Neuronal stem cell (in vitro differentiated cells): ENCODE results near the gene AP2A1.

Experiments used
- DNase-seq: peaks from one replicate; pipeline ENCODE4 v3.0.0-alpha.2; 2013; ENCODE audit warnings: low spot score
- H2AFZ ChIP-seq: one replicate; pipeline ENCODE4 v1.6.1; 2013; ENCODE audit warnings: mild to moderate bottlenecking, low read length, inconsistent platforms
- H2AK5ac ChIP-seq: 2 replicates; pipeline ENCODE4 v1.6.1; 2013; ENCODE audit warnings: low read depth, mild to moderate bottlenecking, inconsistent platforms, low read length, moderate library complexity, mixed read lengths
- H2BK120ac ChIP-seq: 2 replicates; pipeline ENCODE4 v1.6.1; 2013; ENCODE audit warnings: low read depth, mild to moderate bottlenecking, inconsistent platforms, low read length, moderate library complexity, mixed read lengths
- H2BK12ac ChIP-seq: one replicate; pipeline ENCODE4 v1.6.1; 2013; ENCODE audit warnings: low read length, inconsistent platforms
- H2BK15ac ChIP-seq: 2 replicates; pipeline ENCODE4 v1.6.1; 2013; ENCODE audit warnings: mild to moderate bottlenecking, low read length, inconsistent platforms, mixed read lengths
- H2BK5ac ChIP-seq: one replicate; pipeline ENCODE4 v1.6.1; 2013; ENCODE audit warnings: inconsistent platforms, mild to moderate bottlenecking, low read length, moderate library complexity
- H3K14ac ChIP-seq: one replicate; pipeline ENCODE4 v1.6.1; 2013; ENCODE audit warnings: low read length, inconsistent platforms
- H3K18ac ChIP-seq: 2 replicates; pipeline ENCODE4 v1.6.1; 2013; ENCODE audit warnings: low read length, inconsistent platforms
- H3K23ac ChIP-seq: 2 replicates; pipeline ENCODE4 v1.6.1; 2013; ENCODE audit warnings: low read depth, mild to moderate bottlenecking, mixed read lengths, low read length, inconsistent platforms; ENCODE audit not compliant: poor library complexity
- H3K27ac ChIP-seq: replicated peaks from 3 replicates; pipeline ENCODE4 v1.5.1; 2013; ENCODE audit warnings: low read length, inconsistent platforms
- H3K27me3 ChIP-seq, 3 experiments: 2 replicates each; pipeline ENCODE4 v1.6.1; 2013; ENCODE audit warnings: low read length in 3 of 3, mild to moderate bottlenecking in 2 of 3, inconsistent platforms in 1 of 3, low read depth in 1 of 3, mixed read lengths in 1 of 3, moderate library complexity in 1 of 3; ENCODE audit not compliant: control insufficient read depth in 3 of 3, insufficient read depth in 3 of 3
- H3K36me3 ChIP-seq, 2 donors: replicated peaks in 1 of 2; 2 replicates each; pipeline ENCODE4 v1.6.1; 2013; ENCODE audit warnings: low read length in 2 of 2; ENCODE audit not compliant: control insufficient read depth in 2 of 2, insufficient read depth in 2 of 2
- H3K4ac ChIP-seq: 2 replicates; pipeline ENCODE4 v1.6.1; 2013; ENCODE audit warnings: inconsistent platforms, mild to moderate bottlenecking, low read length, moderate library complexity
- H3K4me1 ChIP-seq, 2 donors: 1 replicate in 1 of 2; 2 replicates in 1 of 2; pipeline ENCODE4 v1.6.1; 2013; ENCODE audit warnings: low read length in 2 of 2, low read depth in 1 of 2; ENCODE audit not compliant: control insufficient read depth in 2 of 2, insufficient read depth in 1 of 2
- H3K4me2 ChIP-seq: one replicate; pipeline ENCODE4 v1.6.1; 2013; ENCODE audit warnings: mild to moderate bottlenecking, low read length, inconsistent platforms; ENCODE audit not compliant: insufficient read depth, poor library complexity, severe bottlenecking
- H3K4me3 ChIP-seq, 2 donors: 2 replicates each; pipeline ENCODE4 v1.5.1; 2013; ENCODE audit warnings: low read length in 2 of 2, mild to moderate bottlenecking in 2 of 2, inconsistent platforms in 1 of 2, moderate library complexity in 1 of 2
- H3K79me1 ChIP-seq: one replicate; pipeline ENCODE4 v1.6.1; 2013; ENCODE audit warnings: low read depth, mild to moderate bottlenecking, inconsistent platforms, low read length, moderate library complexity
- H3K9ac ChIP-seq: one replicate; pipeline ENCODE4 v1.6.1; 2013; ENCODE audit warnings: mild to moderate bottlenecking, low read depth, low read length, inconsistent platforms; ENCODE audit not compliant: poor library complexity
- H3K9me3 ChIP-seq, 2 donors: replicated peaks in 1 of 2; 2 replicates each; pipeline versions ENCODE3 to v1.6.1; 2013; ENCODE audit warnings: low read length in 2 of 2, mild to moderate bottlenecking in 2 of 2, inconsistent platforms in 1 of 2, low read depth in 1 of 2, mixed read lengths in 1 of 2, moderate library complexity in 1 of 2; ENCODE audit not compliant: control insufficient read depth in 2 of 2, insufficient read depth in 1 of 2
- H4K8ac ChIP-seq: one replicate; pipeline ENCODE4 v1.6.1; 2013; ENCODE audit warnings: low read depth, mild to moderate bottlenecking, inconsistent platforms, low read length, moderate library complexity
- H4K91ac ChIP-seq: one replicate; pipeline ENCODE4 v1.6.1; 2013; ENCODE audit warnings: low read length, low read depth, mild to moderate bottlenecking, inconsistent platforms; ENCODE audit not compliant: poor library complexity
- WGBS, 2 donors: extraction: QIAGEN DNeasy Blood & Tissue Kit; methylation state at CpG; one replicate each; pipeline ENCODE4 v1.1.7; 2013; ENCODE audit warnings: missing lambda C conversion rate in 2 of 2, mixed read lengths in 1 of 2; ENCODE audit not compliant: insufficient read length in 2 of 2, insufficient replicate concordance in 1 of 2; ENCODE audit errors: extremely low coverage in 2 of 2; 5-methylcytosine and 5-hydroxymethylcytosine counted together

The AP2A1 gene

GRCh38 chr19:49774969-49775368 lies 8.2 kb downstream of the AP2A1 start:
- Histone ChIP-seq H3K4ac (no peak overlapping the region), H3K79me1 (peaks cover 17% of the 10 kb centered on the region), H4K8ac (no peak overlapping the region), H3K9me3 (no peaks in the 10 kb centered on the region), H2BK5ac (no peak overlapping the region), H2AFZ (no peak overlapping the region), H3K9ac (no peak overlapping the region), H2BK15ac (no peak overlapping the region), H3K14ac (no peak overlapping the region), H2BK12ac (no peak overlapping the region), H4K91ac (no peak overlapping the region), H3K27ac (no peak overlapping the region), H3K4me1 (no peaks in the 10 kb centered on the region), H2BK120ac (no peak overlapping the region), H3K27me3 (no peaks in the 10 kb centered on the region), H3K4me2 (no peak overlapping the region), H3K23ac (no peak overlapping the region), H3K36me3 (peaks cover 4 to 36% of the 10 kb centered on the region in 2 donors), H3K4me3 (no peak overlapping the region), H2AK5ac (no peak overlapping the region), H3K18ac (no peak overlapping the region)
- no CpG with 5 or more reads among the region's 8 CpGs for WGBS, 2 donors
- no peak for DNase-seq

GRCh38 chr19:49775742-49776370 lies 9.1 kb downstream of the AP2A1 start:
- Histone ChIP-seq H3K27me3 (no peaks in the 10 kb centered on the region), H3K4me2 (no peak overlapping the region), H4K91ac (no peak overlapping the region), H3K36me3 (peaks cover 4 to 30% of the 10 kb centered on the region in 2 donors), H3K14ac (no peak overlapping the region), H2BK120ac (no peak overlapping the region), H3K79me1 (peaks cover 14% of the 10 kb centered on the region), H4K8ac (no peak overlapping the region), H3K18ac (no peak overlapping the region), H2BK15ac (no peak overlapping the region), H3K9ac (peak overlapping the region; percentile 7), H2BK12ac (no peak overlapping the region), H3K23ac (peak overlapping the region; percentile 22), H2BK5ac (peak overlapping the region; percentile 11), H3K4ac (no peak overlapping the region), H2AK5ac (no peak overlapping the region), H3K9me3 (no peaks in the 10 kb centered on the region), H3K4me3 (no peak overlapping the region), H2AFZ (no peak overlapping the region), H3K27ac (no peak overlapping the region), H3K4me1 (no peaks in the 10 kb centered on the region)
- no peak for DNase-seq
- WGBS, 2 donors: no CpG with 5 or more reads among the region's 20 CpGs

- no peak overlapping the region for H4K8ac ChIP-seq
- no peak overlapping the region for H3K27ac ChIP-seq
- H3K18ac ChIP-seq: no peak overlapping the region
- H4K91ac ChIP-seq: no peak overlapping the region
- WGBS, 2 donors: no CpG with 5 or more reads among the region's 6 CpGs
- H2BK15ac ChIP-seq: no peak overlapping the region
- H3K79me1 ChIP-seq: peaks cover 14% of the 10 kb centered on the region
- no peaks in the 10 kb centered on the region for H3K9me3 ChIP-seq
- no peak overlapping the region for H3K4me2 ChIP-seq
- H3K4me1 ChIP-seq: no peaks in the 10 kb centered on the region
- no peak overlapping the region for H2AFZ ChIP-seq
- H2BK5ac ChIP-seq: peak overlapping the region; percentile 11
- DNase-seq: no peak
- H3K23ac ChIP-seq: peak overlapping the region; percentile 22
- no peak overlapping the region for H2BK12ac ChIP-seq
- H3K36me3 ChIP-seq: peaks cover 4 to 31% of the 10 kb centered on the region in 2 donors
- H3K4me3 ChIP-seq: no peak overlapping the region
- no peaks in the 10 kb centered on the region for H3K27me3 ChIP-seq
- no peak overlapping the region for H3K9ac ChIP-seq
- no peak overlapping the region for H2AK5ac ChIP-seq
- H3K14ac ChIP-seq: no peak overlapping the region
- no peak overlapping the region for H3K4ac ChIP-seq
- no peak overlapping the region for H2BK120ac ChIP-seq
Measured at GRCh38 chr19:49776371-49776764, 9.6 kb downstream of the AP2A1 start.

- no peak overlapping the region for H2AK5ac ChIP-seq
- H3K23ac ChIP-seq: no peak overlapping the region
- no peak overlapping the region for H3K9ac ChIP-seq
- no peak overlapping the region for H2BK12ac ChIP-seq
- H3K4me1 ChIP-seq: no peaks in the 10 kb centered on the region
- no peak overlapping the region for H3K4ac ChIP-seq
- H3K36me3 ChIP-seq: peaks cover 17 to 46% of the 10 kb centered on the region in 2 donors
- peaks cover 5% of the 10 kb centered on the region for H3K79me1 ChIP-seq
- no peak overlapping the region for H2BK120ac ChIP-seq
- no peak overlapping the region for H2AFZ ChIP-seq
- H3K27ac ChIP-seq: no peak overlapping the region
- H3K9me3 ChIP-seq: no peaks in the 10 kb centered on the region
- H3K27me3 ChIP-seq: no peaks in the 10 kb centered on the region
- H2BK5ac ChIP-seq: no peak overlapping the region
- DNase-seq: no peak
- no peak overlapping the region for H4K8ac ChIP-seq
- no peak overlapping the region for H3K18ac ChIP-seq
- no CpG with 5 or more reads among the region's 11 CpGs for WGBS, 2 donors
- no peak overlapping the region for H3K14ac ChIP-seq
- no peak overlapping the region for H3K4me3 ChIP-seq
- H2BK15ac ChIP-seq: no peak overlapping the region
- H3K4me2 ChIP-seq: no peak overlapping the region
- H4K91ac ChIP-seq: no peak overlapping the region
Measured at GRCh38 chr19:49779731-49780555, 13.1 kb downstream of the AP2A1 start.
